Measurements from ENCODE around the gene RAB8A. TPM values are rescaled to one million over a fixed set of nuclear protein-coding genes. Genes with fewer than 3 reads are reported as not detected.

Gene RAB8A
- total RNA-seq, 2 donors from 2014 or later = 67.7 to 86.0 TPM

DNA sequence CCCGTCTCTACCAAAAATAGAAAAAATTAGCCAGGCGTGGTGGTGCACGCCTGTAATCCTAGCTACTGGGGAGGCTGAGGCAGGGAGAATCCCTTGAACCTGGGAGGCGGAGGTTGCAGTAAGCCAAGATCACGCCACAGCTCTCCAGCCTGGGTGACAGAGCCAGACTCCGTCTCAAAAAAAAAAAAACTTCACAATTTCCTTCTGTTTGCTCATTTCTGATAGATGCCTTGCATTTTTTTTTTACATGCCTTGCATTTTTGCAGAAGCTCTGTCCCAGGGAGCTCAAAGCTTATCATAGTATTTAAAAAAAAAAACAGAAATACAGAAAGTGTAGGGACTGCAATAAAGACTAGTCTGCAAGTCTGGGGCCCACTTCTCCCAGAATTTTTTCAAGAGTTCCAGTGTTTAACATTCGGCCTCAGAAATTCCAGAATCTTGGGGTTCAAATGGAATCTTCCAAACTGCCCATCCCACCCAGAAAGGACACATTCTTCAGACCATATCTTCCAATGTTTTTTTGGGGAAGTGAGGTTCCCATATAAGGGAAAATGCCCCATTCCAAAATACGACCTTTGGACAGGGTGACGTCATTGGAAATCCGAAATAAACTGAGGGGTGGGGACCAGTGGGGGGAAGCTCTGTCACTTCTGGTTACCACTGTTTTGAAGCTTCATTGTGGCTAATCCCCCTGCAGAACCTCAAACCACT, 17.2 kb upstream of the RAB8A start:
- no peaks in the 10 kb centered on the region for H3K9me3 ChIP-seq (ENCODE audit: control insufficient read depth, low read length)
- H3K27me3 ChIP-seq (ENCODE audit: control insufficient read depth, insufficient read depth, low read length, poor library complexity, severe bottlenecking) = no peaks in the 10 kb centered on the region
- no peaks in the 10 kb centered on the region for H3K4me1 ChIP-seq (ENCODE audit: control insufficient read depth, insufficient read depth, low read length)
- H3K36me3 Mint-ChIP-seq (ENCODE audit: low read depth) = peaks cover 87% of the 10 kb centered on the region
- TF ChIP-seq, protein P1, sequence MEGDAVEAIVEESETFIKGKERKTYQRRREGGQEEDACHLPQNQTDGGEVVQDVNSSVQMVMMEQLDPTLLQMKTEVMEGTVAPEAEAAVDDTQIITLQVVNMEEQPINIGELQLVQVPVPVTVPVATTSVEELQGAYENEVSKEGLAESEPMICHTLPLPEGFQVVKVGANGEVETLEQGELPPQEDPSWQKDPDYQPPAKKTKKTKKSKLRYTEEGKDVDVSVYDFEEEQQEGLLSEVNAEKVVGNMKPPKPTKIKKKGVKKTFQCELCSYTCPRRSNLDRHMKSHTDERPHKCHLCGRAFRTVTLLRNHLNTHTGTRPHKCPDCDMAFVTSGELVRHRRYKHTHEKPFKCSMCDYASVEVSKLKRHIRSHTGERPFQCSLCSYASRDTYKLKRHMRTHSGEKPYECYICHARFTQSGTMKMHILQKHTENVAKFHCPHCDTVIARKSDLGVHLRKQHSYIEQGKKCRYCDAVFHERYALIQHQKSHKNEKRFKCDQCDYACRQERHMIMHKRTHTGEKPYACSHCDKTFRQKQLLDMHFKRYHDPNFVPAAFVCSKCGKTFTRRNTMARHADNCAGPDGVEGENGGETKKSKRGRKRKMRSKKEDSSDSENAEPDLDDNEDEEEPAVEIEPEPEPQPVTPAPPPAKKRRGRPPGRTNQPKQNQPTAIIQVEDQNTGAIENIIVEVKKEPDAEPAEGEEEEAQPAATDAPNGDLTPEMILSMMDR (conservative IDR thresholded peaks at IDR 0.05) = no peak
- H3K4me3 ChIP-seq (ENCODE audit: low read length) = no peak overlapping the region
- H3K36me3 ChIP-seq (ENCODE audit: control insufficient read depth, insufficient read depth, low read length) = peaks cover 97% of the 10 kb centered on the region
- H3K27ac ChIP-seq (ENCODE audit: low read depth, low read length) = no peak overlapping the region
- no peaks in the 10 kb centered on the region for H3K27me3 Mint-ChIP-seq (ENCODE audit: insufficient read depth)
- DNase-seq = no peak
- no peaks in the 10 kb centered on the region for H3K9me3 Mint-ChIP-seq
- no peak overlapping the region for H3K9ac ChIP-seq (ENCODE audit: extremely low read depth, low read length, poor library complexity, severe bottlenecking)
- 86 to 88% methylated on average over 7 to 10 of the region's 10 CpGs for WGBS, 2 experiments (ENCODE audit: insufficient coverage in 1 of 2, insufficient read length in 1 of 2)
- H3K4me3 Mint-ChIP-seq = no peak overlapping the region
- no peak overlapping the region for H3K27ac Mint-ChIP-seq
- H3K4me1 Mint-ChIP-seq = peaks cover 4% of the 10 kb centered on the region

DNA sequence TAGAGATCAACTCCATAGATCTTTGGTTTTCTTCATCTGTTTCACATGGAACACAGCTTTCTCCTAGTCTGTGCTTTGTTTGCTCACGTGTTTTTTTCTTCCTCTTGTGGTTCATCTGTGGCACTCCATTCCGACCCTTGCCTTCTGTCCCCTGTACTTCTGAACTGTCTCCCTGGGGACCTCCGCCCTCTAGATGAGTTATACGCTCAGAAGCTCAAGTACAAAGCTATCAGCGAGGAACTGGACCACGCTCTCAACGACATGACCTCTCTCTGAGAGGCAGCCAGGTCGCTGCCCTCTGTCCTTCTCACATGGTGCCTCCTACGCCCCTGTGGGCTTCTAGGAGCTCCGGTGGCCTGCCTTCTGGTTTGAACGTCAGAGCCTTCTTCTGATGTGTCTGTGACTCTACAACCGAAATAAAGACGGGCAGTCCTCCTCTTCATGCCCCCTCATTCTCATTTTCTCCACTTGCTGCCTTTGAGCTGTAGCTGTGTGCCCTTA, 16.6 kb upstream of the RAB8A start:
- Mint-ChIP-seq H3K27ac (no peak overlapping the region), H3K4me3 (no peak overlapping the region)

DNA sequence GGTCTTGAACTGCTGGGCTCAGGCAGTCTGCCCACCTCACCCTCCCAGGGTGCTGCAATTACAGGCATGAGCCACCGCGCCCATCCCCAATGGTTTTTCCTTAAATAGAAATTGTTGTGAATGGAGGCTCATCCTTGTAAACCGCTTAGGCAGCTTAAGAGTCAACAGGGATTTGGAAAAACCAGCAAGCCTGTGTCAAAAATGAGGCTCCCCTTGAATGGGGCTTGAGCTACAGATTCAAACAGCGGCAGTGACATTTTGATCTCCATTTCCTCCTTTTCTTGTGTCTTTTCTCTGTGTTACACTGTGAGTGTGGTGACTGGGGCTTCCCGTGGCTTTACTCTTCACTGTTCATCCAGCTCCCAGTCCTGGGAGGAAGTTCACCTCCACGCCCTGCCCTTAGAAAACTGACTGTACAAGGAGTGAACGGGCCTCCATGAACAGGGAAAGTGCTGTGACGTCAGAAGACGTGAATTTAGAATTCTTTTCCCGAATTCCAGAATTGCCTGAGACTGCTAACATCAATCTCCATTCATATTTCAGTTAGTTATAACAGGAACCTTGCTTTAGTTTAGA, 15.3 kb upstream of the RAB8A start:
- peaks cover 4% of the 10 kb centered on the region for H3K4me1 Mint-ChIP-seq
- TF ChIP-seq, protein P1 (conservative IDR thresholded peaks at IDR 0.05) = no peak
- no peak for DNase-seq
- H3K36me3 Mint-ChIP-seq (ENCODE audit: low read depth) = peaks cover 86% of the 10 kb centered on the region
- no peaks in the 10 kb centered on the region for H3K9me3 Mint-ChIP-seq
- Histone ChIP-seq H3K36me3 (ENCODE audit: control insufficient read depth, insufficient read depth, low read length) (peaks cover 97% of the 10 kb centered on the region), H3K27ac (ENCODE audit: low read depth, low read length) (no peak overlapping the region), H3K9ac (ENCODE audit: extremely low read depth, low read length, poor library complexity, severe bottlenecking) (no peak overlapping the region), H3K27me3 (ENCODE audit: control insufficient read depth, insufficient read depth, low read length, poor library complexity, severe bottlenecking) (no peaks in the 10 kb centered on the region), H3K9me3 (ENCODE audit: control insufficient read depth, low read length) (no peaks in the 10 kb centered on the region), H3K4me3 (ENCODE audit: low read length) (no peak overlapping the region), H3K4me1 (ENCODE audit: control insufficient read depth, insufficient read depth, low read length) (no peaks in the 10 kb centered on the region)
- H3K27me3 Mint-ChIP-seq (ENCODE audit: insufficient read depth) = no peaks in the 10 kb centered on the region
- H3K27ac Mint-ChIP-seq = peak overlapping the region; percentile 48
- WGBS, 2 experiments (ENCODE audit: insufficient coverage in 1 of 2, insufficient read length in 1 of 2) = 94 to 98% methylated on average over 4 to 10 of the region's 10 CpGs
- H3K4me3 Mint-ChIP-seq = no peak overlapping the region

More for the DNA sequence above, 16.6 kb upstream of the RAB8A start:
- H3K4me1 ChIP-seq (ENCODE audit: control insufficient read depth, insufficient read depth, low read length) = no peaks in the 10 kb centered on the region
- 93 to 99% methylated on average over 13 of the region's 13 CpGs for WGBS, 2 experiments (ENCODE audit: insufficient coverage in 1 of 2, insufficient read length in 1 of 2)
- no peak overlapping the region for H3K9ac ChIP-seq (ENCODE audit: extremely low read depth, low read length, poor library complexity, severe bottlenecking)
- H3K27me3 ChIP-seq (ENCODE audit: control insufficient read depth, insufficient read depth, low read length, poor library complexity, severe bottlenecking) = no peaks in the 10 kb centered on the region
- H3K4me1 Mint-ChIP-seq = peaks cover 4% of the 10 kb centered on the region
- DNase-seq = no peak
- peaks cover 97% of the 10 kb centered on the region for H3K36me3 ChIP-seq (ENCODE audit: control insufficient read depth, insufficient read depth, low read length)
- H3K4me3 ChIP-seq (ENCODE audit: low read length) = no peak overlapping the region
- H3K27ac ChIP-seq (ENCODE audit: low read depth, low read length) = no peak overlapping the region
- H3K27me3 Mint-ChIP-seq (ENCODE audit: insufficient read depth) = no peaks in the 10 kb centered on the region
- no peaks in the 10 kb centered on the region for H3K9me3 ChIP-seq (ENCODE audit: control insufficient read depth, low read length)
- TF ChIP-seq, protein P1 (conservative IDR thresholded peaks at IDR 0.05) = no peak
- H3K9me3 Mint-ChIP-seq = no peaks in the 10 kb centered on the region
- peaks cover 86% of the 10 kb centered on the region for H3K36me3 Mint-ChIP-seq (ENCODE audit: low read depth)
